Thyroid gland (tissue), 4 donors: ENCODE measurements around the gene AKT1S1. TPM values are rescaled to one million over a fixed set of nuclear protein-coding genes. Genes with fewer than 3 reads are reported as not detected.

ENCODE experiments used
- DNase-seq, 2 donors: peaks; one replicate each; pipeline ENCODE4 v3.0.0-alpha.2; 2019
- H3K27ac ChIP-seq, 3 donors: fragments of 200-600 bp; sonication (generic); 1 replicate in 2 of 3; 2 replicates in 1 of 3; pipeline ENCODE4 v1.5.1; 2016 to 2019; ENCODE audit warnings: mild to moderate bottlenecking in 1 of 3, moderate library complexity in 1 of 3
- H3K27me3 ChIP-seq: fragments of 200-600 bp; sonication (generic); one replicate; pipeline ENCODE4 v1.5.1; 2019
- H3K36me3 ChIP-seq, 2 donors: fragments of 200-600 bp; sonication (generic); one replicate each; pipeline ENCODE4 v1.5.1; 2016 to 2019
- H3K4me1 ChIP-seq, 2 donors: fragments of 200-600 bp; sonication (generic); one replicate each; pipeline ENCODE4 v1.5.1; 2017 to 2019
- H3K4me3 ChIP-seq, 3 donors: fragments of 200-600 bp; sonication (generic); replicated peaks in 1 of 3; 1 replicate in 2 of 3; 2 replicates in 1 of 3; pipeline ENCODE4 v1.5.1; 2016; ENCODE audit warnings: mild to moderate bottlenecking in 1 of 3
- H3K9me3 ChIP-seq: fragments of 200-600 bp; sonication (generic); one replicate; pipeline ENCODE4 v1.5.1; 2017
- CTCF ChIP-seq, 6 experiments: fragments of 200-600 bp in 3 of 6; fragments of 450-650 bp in 3 of 6; sonication (generic) in 3 of 6; IDR thresholded peaks; one replicate each; pipeline ENCODE4 v1.5.1; 2016 to 2019; ENCODE audit warnings: antibody characterized with exemption in 6 of 6, mild to moderate bottlenecking in 2 of 6, inconsistent platforms in 1 of 6, moderate library complexity in 1 of 6
- POLR2A ChIP-seq, 2 donors: fragments of 450-650 bp; IDR thresholded peaks; one replicate each; pipeline ENCODE4 v1.6.1; 2017; ENCODE audit warnings: antibody characterized with exemption in 2 of 2, mild to moderate bottlenecking in 2 of 2, moderate library complexity in 1 of 2
- WGBS, 2 donors: methylation state at CpG; one replicate each; pipeline ENCODE4 v1.1.5; 2017; 5-methylcytosine and 5-hydroxymethylcytosine counted together
- intact Hi-C: fragments of 100-400 bp; cut with DNase I; formaldehyde crosslinking; loops from one replicate; pipeline ENCODE4 v1.15.1; 2023
- total RNA-seq, 4 donors: library from RNA; depleted of rRNA; stranded (reverse); fragments of >200 nt; gene quantifications; one replicate each; pipeline ENCODE4 v1.2.3, GENCODE V29; 2016

AKT1S1 gene
- total RNA-seq, 4 donors from 2014 or later = 16.7 to 26.0 (median 21.5) TPM

- Histone ChIP-seq H3K4me1 (peaks cover 20% of the 10 kb centered on the region in 2 donors), H3K27ac (no peak overlapping the region), H3K36me3 (peaks cover 33 to 35% of the 10 kb centered on the region in 2 donors), H3K4me3 (no peak overlapping the region), H3K27me3 (no peaks in the 10 kb centered on the region), H3K9me3 (no peaks in the 10 kb centered on the region)
- intact Hi-C loops = loop anchor here (5.0 kb wide), 2 partner anchors 37 to 47 kb away; partner anchors contain the start of gene MED25
- DNase-seq = no peak
- TF ChIP-seq POLR2A (IDR thresholded peaks at IDR 0.05) (no peak), CTCF (IDR thresholded peaks at IDR 0.05) (no peak)
- WGBS, 2 donors = 92 to 93% methylated on average over 9 to 22 of the region's 39 CpGs
Measured at GRCh38 chr19:49854378-49855263, 22.5 kb downstream of the AKT1S1 start.

GRCh38 chr19:49853852-49854377 lies 23.2 kb downstream of the AKT1S1 start:
- no peak overlapping the region for H3K27ac ChIP-seq
- intact Hi-C loops = loop anchor here (5.0 kb wide), 1 partner anchor 37 kb away; the partner anchor contains the start of gene MED25

GRCh38 chr19:49852631-49853126 lies 24.5 kb downstream of the AKT1S1 start:
- H3K27ac ChIP-seq = no peak overlapping the region
- H3K36me3 ChIP-seq = peaks cover 21 to 23% of the 10 kb centered on the region in 2 donors
- H3K9me3 ChIP-seq = no peaks in the 10 kb centered on the region
- WGBS, 2 donors = 67 to 69% methylated on average over 14 of the region's 14 CpGs
- intact Hi-C loops = loop anchor here (5.0 kb wide), 1 partner anchor 35 kb away; the partner anchor contains the start of gene MED25
- no peak for DNase-seq
- TF ChIP-seq POLR2A (IDR thresholded peaks at IDR 0.05) = no peak
- TF ChIP-seq CTCF (IDR thresholded peaks at IDR 0.05) = no peak
- peaks cover 20% of the 10 kb centered on the region in 2 donors for H3K4me1 ChIP-seq
- H3K4me3 ChIP-seq = peak overlapping the region in 2 of 3 donors; percentile 41 to 81
- no peaks in the 10 kb centered on the region for H3K27me3 ChIP-seq

More at GRCh38 chr19:49853852-49854377, 23.2 kb downstream of the AKT1S1 start:
- DNase-seq = no peak
- Histone ChIP-seq H3K27me3 (no peaks in the 10 kb centered on the region), H3K4me1 (peaks cover 20% of the 10 kb centered on the region in 2 donors), H3K36me3 (peaks cover 28 to 33% of the 10 kb centered on the region in 2 donors), H3K9me3 (no peaks in the 10 kb centered on the region), H3K4me3 (no peak overlapping the region)
- TF ChIP-seq CTCF (IDR thresholded peaks at IDR 0.05) (no peak), POLR2A (IDR thresholded peaks at IDR 0.05) (no peak)
- WGBS, 2 donors = 85 to 92% methylated on average over 9 to 10 of the region's 10 CpGs

GRCh38 chr19:49851456-49852259 lies 25.5 kb downstream of the AKT1S1 start:
- peak overlapping the region in 2 of 3 donors; percentile 98 to 100 for H3K27ac ChIP-seq
- no peaks in the 10 kb centered on the region for H3K27me3 ChIP-seq
- peaks cover 11 to 14% of the 10 kb centered on the region in 2 donors for H3K36me3 ChIP-seq
- DNase-seq = peak; percentile 41 to 50
- H3K9me3 ChIP-seq = no peaks in the 10 kb centered on the region
- intact Hi-C loops = loop anchor here (5.0 kb wide), 1 partner anchor 34 kb away; the partner anchor contains the start of gene MED25
- H3K4me3 ChIP-seq = peak overlapping the region; percentile 31 to 81 (median 41)
- peaks cover 20% of the 10 kb centered on the region in 2 donors for H3K4me1 ChIP-seq
- TF ChIP-seq POLR2A (IDR thresholded peaks at IDR 0.05) = no peak
- no peak for TF ChIP-seq CTCF (IDR thresholded peaks at IDR 0.05)
- WGBS, 2 donors = 7% methylated on average over 15 to 30 of the region's 78 CpGs
